Endothelial cell of umbilical vein (primary cell): Measurements from ENCODE around the gene TMEM41A. TPM values are rescaled to one million over a fixed set of nuclear protein-coding genes. Genes with fewer than 3 reads are reported as not detected.

ENCODE experiments used
- BruUV-seq: library from RNA; stranded (reverse); fragments of 400-500 nt; replicated peaks from 2 replicates; lab custom pipeline; 2021; lab: Mats Ljungman, UMichigan
- CTCF ChIA-PET: fragments of 300-600, 350-600 bp; sonication (Branson Sonifier 250); formaldehyde crosslinking; loops from one replicate; lab custom pipeline; 2021; ENCODE audit warnings: antibody characterized with exemption, inconsistent platforms; lab: Charles Lee
- POLR2A ChIA-PET: fragments of 300-600, 350-600 bp; sonication (Branson Sonifier 250); formaldehyde crosslinking; loops from one replicate; lab custom pipeline; 2021; ENCODE audit warnings: antibody characterized with exemption, inconsistent platforms; lab: Charles Lee
- DNase-seq: peaks from one replicate; pipeline ENCODE4 v3.0.0-alpha.2; 2011; ENCODE audit warnings: low read depth, low spot score
- FAIRE-seq: peaks from 2 replicates; lab custom pipeline; 2011; peaks lifted over from hg19 to GRCh38; lab: Jason Lieb, UNC
- H2AFZ ChIP-seq: 2 replicates; pipeline ENCODE4 v1.6.0; 2012; ENCODE audit warnings: low read depth, low read length, control low read depth, inconsistent platforms
- H3K27ac ChIP-seq: 2 replicates; pipeline ENCODE4 v1.5.1; 2011; ENCODE audit warnings: low read depth, mild to moderate bottlenecking, control low read depth, low read length, moderate library complexity; ENCODE audit not compliant: insufficient read depth
- H3K27me3 ChIP-seq, 2 experiments: 2 replicates each; pipeline versions ENCODE4 v1.6.0 to v1.6.1; 2011; ENCODE audit warnings: low read length in 2 of 2, mixed read lengths in 1 of 2; ENCODE audit not compliant: control insufficient read depth in 2 of 2, insufficient read depth in 2 of 2
- H3K36me3 ChIP-seq, 2 experiments: 2 replicates in 1 of 2; 3 replicates in 1 of 2; pipeline ENCODE4 v1.5.1; 2011; ENCODE audit warnings: low read length in 2 of 2, mild to moderate bottlenecking in 1 of 2, moderate library complexity in 1 of 2; ENCODE audit not compliant: control insufficient read depth in 2 of 2, insufficient read depth in 2 of 2; ENCODE audit errors: extremely low read depth in 1 of 2
- H3K4me1 ChIP-seq: 3 replicates; pipeline ENCODE4 v1.5.1; 2011; ENCODE audit warnings: mild to moderate bottlenecking, low read length; ENCODE audit not compliant: control insufficient read depth, insufficient read depth; ENCODE audit errors: extremely low read depth
- H3K4me2 ChIP-seq: 2 replicates; pipeline ENCODE4 v1.6.1; 2011; ENCODE audit warnings: low read length, control low read depth, mixed read lengths; ENCODE audit not compliant: insufficient read depth
- H3K4me3 ChIP-seq, 3 experiments: fragments of 200-600 bp in 1 of 3; sonication (generic), shearing (Covaris generic) in 1 of 3; replicated peaks in 1 of 3; 2 replicates each; pipeline ENCODE4 v1.5.1; 2011 to 2016; ENCODE audit warnings: control low read depth in 3 of 3, low read length in 3 of 3, mild to moderate bottlenecking in 2 of 3, inconsistent platforms in 1 of 3, low read depth in 1 of 3, moderate library complexity in 1 of 3; ENCODE audit not compliant: insufficient read depth in 1 of 3
- H3K79me2 ChIP-seq: 2 replicates; pipeline ENCODE4 v1.6.0; 2012; ENCODE audit warnings: low read length, inconsistent platforms; ENCODE audit not compliant: control insufficient read depth, insufficient read depth
- H3K9ac ChIP-seq: replicated peaks from 2 replicates; pipeline ENCODE3; 2011; ENCODE audit warnings: low read length, control low read depth; ENCODE audit not compliant: insufficient read depth; ENCODE audit errors: extremely low read depth
- H3K9me1 ChIP-seq: replicated peaks from 3 replicates; pipeline ENCODE4 v1.6.0; 2011; ENCODE audit warnings: mild to moderate bottlenecking, low read length; ENCODE audit not compliant: control insufficient read depth, insufficient read depth; ENCODE audit errors: extremely low read depth
- H3K9me3 ChIP-seq: replicated peaks from 2 replicates; pipeline ENCODE4 v1.5.1; 2012; ENCODE audit warnings: low read length, inconsistent platforms; ENCODE audit not compliant: control insufficient read depth, insufficient read depth
- H4K20me1 ChIP-seq: replicated peaks from 2 replicates; pipeline ENCODE3; 2011; ENCODE audit warnings: mild to moderate bottlenecking, low read length; ENCODE audit not compliant: control insufficient read depth, insufficient read depth; ENCODE audit errors: extremely low read depth
- EZH2 ChIP-seq: IDR thresholded peaks from 2 replicates; pipeline ENCODE4 v1.6.1; 2012; ENCODE audit warnings: borderline replicate concordance, low read depth, mild to moderate bottlenecking, moderate library complexity, low read length, inconsistent platforms; ENCODE audit not compliant: severe bottlenecking
- FOS ChIP-seq: IDR thresholded peaks from 2 replicates; pipeline ENCODE4 v1.6.1; 2011; ENCODE audit warnings: mild to moderate bottlenecking, low read length, moderate library complexity, borderline replicate concordance; ENCODE audit not compliant: insufficient read depth
- GATA2 ChIP-seq: IDR thresholded peaks from 2 replicates; pipeline ENCODE4 v1.7.0; 2011; ENCODE audit warnings: low read depth, mild to moderate bottlenecking, moderate library complexity, mixed read lengths, low read length; ENCODE audit not compliant: insufficient read length, insufficient read depth
- JUN ChIP-seq: IDR thresholded peaks from 2 replicates; pipeline ENCODE4 v1.6.1; 2011; ENCODE audit warnings: borderline replicate concordance, low read depth; ENCODE audit not compliant: insufficient read length, insufficient read depth
- MYC ChIP-seq: IDR thresholded peaks from one replicate; pipeline ENCODE4 v1.6.1; 2011; ENCODE audit warnings: mild to moderate bottlenecking, low read depth, low read length
- POLR2A ChIP-seq: IDR thresholded peaks from 2 replicates; pipeline ENCODE4 v1.6.1; 2012; ENCODE audit warnings: low read depth, mild to moderate bottlenecking, control low read depth, low read length
- POLR2AphosphoS5 ChIP-seq: IDR thresholded peaks from 2 replicates; pipeline ENCODE4 v1.6.1; 2012; ENCODE audit warnings: low read depth, mild to moderate bottlenecking, control low read depth, low read length, moderate library complexity; ENCODE audit not compliant: insufficient read depth
- dilution Hi-C: fragments of 300-500 bp; cut with MboI; formaldehyde crosslinking; loops from one replicate; pipeline ENCODE4 v1.15.0; 2019; ENCODE audit warnings: low sequenced_read_pairs; ENCODE audit not compliant: extremely low pct_ligation_motif_present
- intact Hi-C: fragments of 100-400 bp; cut with micrococcal nuclease; formaldehyde crosslinking; loops from one replicate; pipeline ENCODE4 v1.10.0; 2022
- polyA plus RNA-seq, 4 experiments: library from polyadenylated mRNA; depleted of rRNA in 3 of 4; stranded (reverse) in 3 of 4; unstranded in 1 of 4; fragments of >200 nt; gene quantifications; 2 replicates each; pipeline versions ENCODE4 v1.2.1 to v1.2.3, GENCODE V29; 2011 to 2012; ENCODE audit warnings: missing spikeins in 1 of 4
- total RNA-seq: library from RNA; stranded (reverse); gene quantifications from 2 replicates; pipeline ENCODE4 v1.2.3, GENCODE V29; 2021
- TF ChIP-seq, protein P1 (sequence below): IDR thresholded peaks from 2 replicates; pipeline ENCODE4 v1.6.1; 2011; ENCODE audit not compliant: insufficient read depth, insufficient read length
- TF ChIP-seq, protein P2 (sequence below), 2 donors: IDR thresholded peaks; 1 replicate in 1 of 2; 2 replicates in 1 of 2; pipeline ENCODE4 v1.5.1; 2011; ENCODE audit warnings: low read length in 2 of 2, mild to moderate bottlenecking in 2 of 2, moderate library complexity in 2 of 2, control low read depth in 1 of 2, inconsistent platforms in 1 of 2, low read depth in 1 of 2; ENCODE audit not compliant: insufficient read depth in 1 of 2; ENCODE audit errors: extremely low read depth in 1 of 2

Gene TMEM41A
- total and polyA plus RNA-seq, 2 donors (not counting 3 experiments of a cell fraction or from before 2014, with no cell fraction given): 15.9 to 16.0 TPM

DNA sequence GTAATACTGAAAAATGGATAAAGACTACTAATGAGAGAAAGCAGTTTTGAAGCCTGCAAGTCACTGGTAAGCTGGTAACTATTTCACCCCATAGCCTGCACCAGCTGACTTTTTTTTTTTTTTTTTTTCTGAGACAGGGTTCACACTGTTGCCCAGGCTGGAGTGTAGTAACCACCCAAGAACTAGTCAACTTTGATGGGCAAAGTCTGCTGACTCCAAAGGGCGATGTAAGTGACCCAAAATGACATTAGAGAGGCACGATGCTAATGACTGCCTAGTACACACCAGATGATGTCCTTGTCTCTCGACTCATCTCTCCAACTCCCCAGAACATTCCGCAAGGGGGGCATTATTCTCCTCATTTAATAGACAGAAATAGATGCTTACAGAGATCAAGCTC lies 12.9 kb upstream of the TMEM41A start:
- no peak overlapping the region for H3K27ac ChIP-seq
- dilution Hi-C loops (no loop called here), intact Hi-C loops (no loop called here)
- TF ChIP-seq POLR2AphosphoS5 (no peak), FOS (no peak), POLR2A (no peak), MYC (no peak), GATA2 (no peak), EZH2 (no peak), JUN (no peak)
- TF ChIP-seq, protein P1, sequence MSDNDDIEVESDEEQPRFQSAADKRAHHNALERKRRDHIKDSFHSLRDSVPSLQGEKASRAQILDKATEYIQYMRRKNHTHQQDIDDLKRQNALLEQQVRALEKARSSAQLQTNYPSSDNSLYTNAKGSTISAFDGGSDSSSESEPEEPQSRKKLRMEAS: no peak
- TF ChIP-seq, protein P2, sequence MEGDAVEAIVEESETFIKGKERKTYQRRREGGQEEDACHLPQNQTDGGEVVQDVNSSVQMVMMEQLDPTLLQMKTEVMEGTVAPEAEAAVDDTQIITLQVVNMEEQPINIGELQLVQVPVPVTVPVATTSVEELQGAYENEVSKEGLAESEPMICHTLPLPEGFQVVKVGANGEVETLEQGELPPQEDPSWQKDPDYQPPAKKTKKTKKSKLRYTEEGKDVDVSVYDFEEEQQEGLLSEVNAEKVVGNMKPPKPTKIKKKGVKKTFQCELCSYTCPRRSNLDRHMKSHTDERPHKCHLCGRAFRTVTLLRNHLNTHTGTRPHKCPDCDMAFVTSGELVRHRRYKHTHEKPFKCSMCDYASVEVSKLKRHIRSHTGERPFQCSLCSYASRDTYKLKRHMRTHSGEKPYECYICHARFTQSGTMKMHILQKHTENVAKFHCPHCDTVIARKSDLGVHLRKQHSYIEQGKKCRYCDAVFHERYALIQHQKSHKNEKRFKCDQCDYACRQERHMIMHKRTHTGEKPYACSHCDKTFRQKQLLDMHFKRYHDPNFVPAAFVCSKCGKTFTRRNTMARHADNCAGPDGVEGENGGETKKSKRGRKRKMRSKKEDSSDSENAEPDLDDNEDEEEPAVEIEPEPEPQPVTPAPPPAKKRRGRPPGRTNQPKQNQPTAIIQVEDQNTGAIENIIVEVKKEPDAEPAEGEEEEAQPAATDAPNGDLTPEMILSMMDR (IDR thresholded peaks at IDR 0.05; ENCODE audit: extremely low read depth in 1 of 2, insufficient read depth in 1 of 2, low read depth in 1 of 2, low read length in 2 of 2): no peak
- H3K4me2 ChIP-seq: no peak overlapping the region
- no peaks in the 10 kb centered on the region for H3K36me3 ChIP-seq
- no peaks in the 10 kb centered on the region for H3K9me3 ChIP-seq
- ChIA-PET CTCF (no interaction called here), POLR2A (no interaction called here)
- no TSS peak for BruUV-seq
- FAIRE-seq (no peak), DNase-seq (no peak)
- no peaks in the 10 kb centered on the region for H3K9me1 ChIP-seq
- no peak overlapping the region for H3K4me3 ChIP-seq
- no peak overlapping the region for H2AFZ ChIP-seq
- no peaks in the 10 kb centered on the region for H4K20me1 ChIP-seq
- no peak overlapping the region for H3K9ac ChIP-seq
- H3K79me2 ChIP-seq: no peaks in the 10 kb centered on the region
- H3K4me1 ChIP-seq: no peaks in the 10 kb centered on the region
- peaks cover 0 to 2% of the 10 kb centered on the region in 2 experiments for H3K27me3 ChIP-seq
